ENCODE measurements around the gene KRT79. TPM values are rescaled to one million over a fixed set of nuclear protein-coding genes. Genes with fewer than 3 reads are reported as not detected.

Gene KRT79
- total and polyA plus RNA-seq, 9 of the 15 experiments (the other 6 are each of a cell fraction or from before 2014, with no cell fraction given): 0.03 to 2.3 (median 0.23) TPM; not detected in 2

GRCh38 chr12:52774629-52775250, 59.4 kb downstream of the KRT79 start:
- no peak for TF ChIP-seq ESRRB (CRISPR knock-in tag; IDR thresholded peaks at IDR 0.05; ENCODE audit: borderline replicate concordance)
- TF ChIP-seq NFE2L1 (tag; IDR thresholded peaks at IDR 0.05; ENCODE audit: borderline replicate concordance, low read depth): no peak
- TF ChIP-seq ZNF408 (CRISPR knock-in tag; IDR thresholded peaks at IDR 0.05; ENCODE audit: low read depth): no peak
- no peak for TF ChIP-seq AFF4 (CRISPR knock-in tag; IDR thresholded peaks at IDR 0.05)
- TF ChIP-seq KAT2B (IDR thresholded peaks at IDR 0.05; ENCODE audit: low read depth, low read length): no peak
- TF ChIP-seq FOXA1 (IDR thresholded peaks at IDR 0.05; ENCODE audit: borderline replicate concordance): no peak
- TF ChIP-seq MBD2 (IDR thresholded peaks at IDR 0.05; ENCODE audit: borderline replicate concordance, low read depth): no peak
- no peak for TF ChIP-seq E2F4 (CRISPR knock-in tag; IDR thresholded peaks at IDR 0.05; ENCODE audit: low read depth)
- TF ChIP-seq RFX1 (IDR thresholded peaks at IDR 0.05): no peak
- WGBS (ENCODE audit: insufficient coverage, low coverage, missing lambda C conversion rate): 3% methylated on average over 6 of the region's 8 CpGs
- intact Hi-C loops (cut with micrococcal nuclease): no loop called here
- Histone ChIP-seq H3K79me2 (ENCODE audit: control insufficient read depth, insufficient read depth, low read length) (no peaks in the 10 kb centered on the region), H3K9me1 (ENCODE audit: control insufficient read depth, insufficient read depth, low read length) (no peaks in the 10 kb centered on the region), H4K20me1 (replicated peaks; ENCODE audit: control insufficient read depth, insufficient read depth, low read length) (no peaks in the 10 kb centered on the region; the same call in none of the 2 replicates), H3K4me2 (ENCODE audit: insufficient read depth, low read length) (no peak overlapping the region), H3K4me3 (no peak overlapping the region), H2AFZ (ENCODE audit: low read depth, low read length) (no peak overlapping the region), H3K27ac (ENCODE audit: extremely low read depth, low read depth, low read length) (no peak overlapping the region), H3K9me3 (replicated peaks; ENCODE audit: control insufficient read depth, insufficient read depth, low read depth, low read length) (no peaks in the 10 kb centered on the region), H3K9ac (ENCODE audit: insufficient read depth in 1 of 2, low read depth in 2 of 2, low read length in 2 of 2) (no peak overlapping the region), H3K27me3 (ENCODE audit: control insufficient read depth in 2 of 2, insufficient read depth in 2 of 2, low read length in 2 of 2) (peaks cover 32 to 76% of the 10 kb centered on the region in 2 experiments), H3K36me3 (ENCODE audit: control insufficient read depth, insufficient read depth, low read length) (no peaks in the 10 kb centered on the region), H3K4me1 (replicated peaks in 1 of 2; ENCODE audit: control insufficient read depth in 2 of 2, insufficient read depth in 2 of 2, low read length in 2 of 2) (no peaks in the 10 kb centered on the region)
- ATAC-seq: no peak
- in situ Hi-C loops (cut with MboI): no loop called here
- ChIA-PET CTCF (ENCODE audit: low intra/inter-chr PET ratio) (no interaction called here), POLR2A (no interaction called here)
- no TSS peak for BruUV-seq (replicated peaks)
- DNase-seq (ENCODE audit: extremely low read depth in 1 of 4, low spot score in 3 of 4): no peak
- FAIRE-seq: no peak

Data from K562 (cell line).